Spleen (tissue), 11 donors: ENCODE results near the gene ZNF609. TPM values are rescaled to one million over a fixed set of nuclear protein-coding genes. Genes with fewer than 3 reads are reported as not detected.
"Not testable (repeated sequence)": the region's sequence is repeated elsewhere in the genome, so short reads cannot be mapped to it uniquely, and the experiment has no call there.

ENCODE experiments used
- DNase-seq: peaks from one replicate; pipeline ENCODE4 v3.0.0-alpha.2; 2020
- H3K27ac ChIP-seq, 8 donors: fragments of 200-600 bp; sonication (generic) in 7 of 8; 1 replicate in 4 of 8; 2 replicates in 4 of 8; pipeline versions ENCODE4 v1.5.0 to v1.8.0; 2016 to 2021; ENCODE audit warnings: inconsistent platforms in 4 of 8, mild to moderate bottlenecking in 4 of 8, moderate library complexity in 1 of 8
- H3K27me3 ChIP-seq, 7 donors: fragments of 200-600 bp; sonication (generic) in 6 of 7; replicated peaks in 1 of 7; 1 replicate in 4 of 7; 2 replicates in 3 of 7; pipeline versions ENCODE4 v1.5.0 to v1.8.0; 2016 to 2021; ENCODE audit warnings: inconsistent platforms in 3 of 7, mild to moderate bottlenecking in 1 of 7
- H3K36me3 ChIP-seq, 6 donors: fragments of 200-600 bp; sonication (generic) in 5 of 6; 1 replicate in 4 of 6; 2 replicates in 2 of 6; pipeline versions ENCODE4 v1.5.0 to v1.8.0; 2016 to 2021; ENCODE audit warnings: inconsistent platforms in 2 of 6
- H3K4me1 ChIP-seq, 6 donors: fragments of 200-600 bp; sonication (generic) in 5 of 6; 1 replicate in 3 of 6; 2 replicates in 3 of 6; pipeline versions ENCODE4 v1.5.0 to v1.8.0; 2016 to 2021; ENCODE audit warnings: inconsistent platforms in 3 of 6
- H3K4me3 ChIP-seq, 8 donors: fragments of 200-600 bp; sonication (generic) in 7 of 8; 1 replicate in 4 of 8; 2 replicates in 4 of 8; pipeline versions ENCODE4 v1.5.0 to v1.8.0; 2016 to 2021; ENCODE audit warnings: inconsistent platforms in 4 of 8, mild to moderate bottlenecking in 4 of 8, moderate library complexity in 2 of 8
- H3K9me3 ChIP-seq, 8 donors: fragments of 200-600 bp; sonication (generic) in 7 of 8; 1 replicate in 4 of 8; 2 replicates in 4 of 8; pipeline versions ENCODE4 v1.5.0 to v1.8.0; 2016 to 2021; ENCODE audit warnings: inconsistent platforms in 4 of 8
- POLR2A ChIP-seq, 3 donors: fragments of 450-650 bp; IDR thresholded peaks; one replicate each; pipeline ENCODE4 v1.5.1; 2017; ENCODE audit warnings: antibody characterized with exemption in 3 of 3, mild to moderate bottlenecking in 1 of 3
- POLR2AphosphoS5 ChIP-seq, 3 donors: sonication (generic); formaldehyde crosslinking; IDR thresholded peaks; one replicate each; pipeline ENCODE4 v1.5.1; 2017; ENCODE audit warnings: antibody characterized with exemption in 3 of 3
- WGBS, 5 donors: extraction: QIAGEN DNeasy Blood & Tissue Kit in 3 of 5; methylation state at CpG; one replicate each; pipeline versions ENCODE4 v1.1.5 to v1.1.7; 2013 to 2018; 5-methylcytosine and 5-hydroxymethylcytosine counted together
- intact Hi-C: fragments of 100-400 bp; cut with DNase I; formaldehyde crosslinking; loops from one replicate; pipeline ENCODE4 v1.15.0; 2023; ENCODE audit warnings: low total_unique reads
- polyA plus RNA-seq, 3 donors: library from polyadenylated mRNA; stranded (reverse); fragments of 200-250 nt; gene quantifications; one replicate each; pipeline ENCODE4 v1.2.1, GENCODE V29; 2013
- total RNA-seq, 7 donors: library from RNA; depleted of rRNA in 3 of 7; stranded (reverse); fragments of >200 nt in 3 of 7; fragmentation: NEBNext Ultra II Directional in 4 of 7; extraction: Animal tissue kit (Norgen Biotek cat#: 25700) in 4 of 7; gene quantifications; one replicate each; pipeline versions ENCODE4 v1.1.0 to v1.2.1, GENCODE V29; 2016 to 2021
- TF ChIP-seq, protein P1 (sequence below), 11 experiments: fragments of 200-600 bp in 7 of 11; fragments of 450-650 bp in 4 of 11; sonication (generic) in 4 of 11; IDR thresholded peaks in 8 of 11; conservative IDR thresholded peaks in 3 of 11; 1 replicate in 7 of 11; 2 replicates in 4 of 11; pipeline versions ENCODE4 v1.4.0 to v1.8.0; 2016 to 2021; ENCODE audit warnings: antibody characterized with exemption in 11 of 11, inconsistent platforms in 4 of 11, mild to moderate bottlenecking in 1 of 11
- donor health status: healthy with polysubstance abuse.
- donor health status: DM: no; HTN: no; CAD: no; lungs with moderate emphysema.
- donor health status: DM: no; HTN: no; CAD: no.
- donor health status: Bipolar disorder and iron deficiency.
- donor health status: healthy.
- donor health status: DM: no; HTN: no; CAD: no.
- donor health status: DM: yes; HTN: yes; CAD: no.

The ZNF609 gene
- total and polyA plus RNA-seq, 10 donors: 2.4 to 55.7 (median 38.8) TPM

DNA sequence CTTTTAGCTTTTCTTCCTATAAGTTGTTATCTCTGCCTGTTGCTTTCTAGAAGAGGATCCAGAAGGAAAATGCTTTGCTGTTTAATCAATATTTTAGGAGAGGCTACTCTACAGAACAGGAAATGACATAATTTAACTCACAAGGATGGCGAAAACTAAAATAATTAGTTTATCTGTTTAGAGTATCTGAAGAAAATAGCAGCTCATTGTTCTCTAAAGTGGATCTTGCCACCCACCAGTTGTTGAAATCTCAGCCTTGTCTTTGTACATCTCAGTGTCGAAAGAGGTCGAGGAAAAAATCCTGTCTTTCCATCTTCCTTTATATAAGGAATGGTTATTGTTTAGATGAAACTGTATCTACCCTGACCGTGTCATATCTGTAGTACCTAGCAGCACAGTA lies 126.6 kb downstream of the ZNF609 start:
- no peaks in the 10 kb centered on the region for H3K9me3 ChIP-seq
- DNase-seq: no peak
- H3K27me3 ChIP-seq: no peaks in the 10 kb centered on the region
- intact Hi-C loops: no loop called here
- no peak overlapping the region for H3K27ac ChIP-seq
- peaks cover 1 to 68% (median 36%) of the 10 kb centered on the region in 6 donors for H3K4me1 ChIP-seq
- H3K4me3 ChIP-seq: no peak overlapping the region
- TF ChIP-seq POLR2A (IDR thresholded peaks at IDR 0.05): no peak
- no peak for TF ChIP-seq POLR2AphosphoS5 (IDR thresholded peaks at IDR 0.05)
- TF ChIP-seq, protein P1, sequence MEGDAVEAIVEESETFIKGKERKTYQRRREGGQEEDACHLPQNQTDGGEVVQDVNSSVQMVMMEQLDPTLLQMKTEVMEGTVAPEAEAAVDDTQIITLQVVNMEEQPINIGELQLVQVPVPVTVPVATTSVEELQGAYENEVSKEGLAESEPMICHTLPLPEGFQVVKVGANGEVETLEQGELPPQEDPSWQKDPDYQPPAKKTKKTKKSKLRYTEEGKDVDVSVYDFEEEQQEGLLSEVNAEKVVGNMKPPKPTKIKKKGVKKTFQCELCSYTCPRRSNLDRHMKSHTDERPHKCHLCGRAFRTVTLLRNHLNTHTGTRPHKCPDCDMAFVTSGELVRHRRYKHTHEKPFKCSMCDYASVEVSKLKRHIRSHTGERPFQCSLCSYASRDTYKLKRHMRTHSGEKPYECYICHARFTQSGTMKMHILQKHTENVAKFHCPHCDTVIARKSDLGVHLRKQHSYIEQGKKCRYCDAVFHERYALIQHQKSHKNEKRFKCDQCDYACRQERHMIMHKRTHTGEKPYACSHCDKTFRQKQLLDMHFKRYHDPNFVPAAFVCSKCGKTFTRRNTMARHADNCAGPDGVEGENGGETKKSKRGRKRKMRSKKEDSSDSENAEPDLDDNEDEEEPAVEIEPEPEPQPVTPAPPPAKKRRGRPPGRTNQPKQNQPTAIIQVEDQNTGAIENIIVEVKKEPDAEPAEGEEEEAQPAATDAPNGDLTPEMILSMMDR (IDR thresholded peaks at IDR 0.05 in 8 of 11, conservative IDR thresholded peaks at IDR 0.05 in 3 of 11): no peak
- no peaks in the 10 kb centered on the region for H3K36me3 ChIP-seq
- WGBS, 5 donors: 72 to 85% (median 78%) methylated on average over 4 of the region's 4 CpGs

DNA sequence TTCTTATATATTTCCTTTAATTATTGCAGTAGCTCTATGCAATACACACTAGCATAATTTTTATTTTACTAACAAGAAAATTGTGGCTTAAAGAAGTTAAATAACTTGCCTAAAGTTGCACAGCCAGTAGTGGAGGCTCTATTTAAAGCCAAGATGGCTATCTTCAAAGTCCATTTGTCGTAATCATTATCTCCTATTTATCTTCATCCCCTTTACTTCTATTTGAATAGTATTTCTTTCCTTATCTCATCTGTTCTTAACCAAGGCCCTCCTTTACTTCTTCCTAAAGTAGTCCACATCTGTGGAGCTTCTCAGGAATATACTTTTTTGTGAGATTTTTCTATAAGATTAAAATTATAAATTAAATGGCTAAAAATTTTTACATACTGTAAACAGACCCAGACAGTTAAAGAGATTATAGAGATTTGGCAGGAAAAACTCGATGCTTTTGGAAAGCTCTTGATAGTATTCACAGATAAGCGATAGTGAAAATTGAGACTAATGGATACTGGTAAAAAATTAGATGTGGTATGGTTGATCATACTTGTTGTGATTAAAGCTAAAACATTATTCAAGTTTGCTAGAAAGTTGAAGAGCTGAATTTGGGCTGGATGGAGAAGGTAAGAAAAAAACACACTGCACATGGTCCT lies 129.2 kb downstream of the ZNF609 start:
- Histone ChIP-seq H3K36me3 (no peaks in the 10 kb centered on the region), H3K9me3 (no peaks in the 10 kb centered on the region), H3K27me3 (no peaks in the 10 kb centered on the region), H3K27ac (no peak overlapping the region), H3K4me1 (peaks cover 0 to 45% (median 27%) of the 10 kb centered on the region in 6 donors), H3K4me3 (no peak overlapping the region)
- no peak for DNase-seq
- WGBS, 5 donors: 68 to 72% (median 69%) methylated on average over 3 of the region's 3 CpGs
- intact Hi-C loops: no loop called here
- no peak for TF ChIP-seq POLR2A (IDR thresholded peaks at IDR 0.05)
- no peak for TF ChIP-seq POLR2AphosphoS5 (IDR thresholded peaks at IDR 0.05)
- TF ChIP-seq, protein P1 (IDR thresholded peaks at IDR 0.05 in 8 of 11, conservative IDR thresholded peaks at IDR 0.05 in 3 of 11): no peak

DNA sequence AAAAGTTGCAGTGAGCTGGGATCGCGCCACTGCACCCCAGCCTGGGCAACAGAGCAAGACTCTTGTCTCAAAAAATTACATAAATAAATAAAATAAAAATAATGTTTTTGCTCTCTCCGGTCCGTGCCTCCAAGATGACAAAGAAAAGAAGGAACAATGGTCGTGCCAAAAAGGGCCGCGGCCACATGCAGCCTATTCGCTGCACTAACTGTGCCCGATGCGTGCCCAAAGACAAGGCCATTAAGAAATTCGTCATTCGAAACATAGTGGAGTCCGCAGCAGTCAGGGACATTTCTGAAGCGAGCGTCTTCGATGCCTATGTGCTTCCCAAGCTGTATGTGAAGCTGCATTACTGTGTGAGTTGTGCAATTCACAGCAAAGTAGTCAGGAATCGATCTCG lies 132.5 kb downstream of the ZNF609 start:
- intact Hi-C loops, DNase-seq, H3K4me3 ChIP-seq, H3K27me3 ChIP-seq, H3K36me3 ChIP-seq, H3K9me3 ChIP-seq, H3K27ac ChIP-seq: not testable (repeated sequence)
- H3K4me1 ChIP-seq: peaks cover 13 to 49% (median 32%) of the 10 kb centered on the region in 6 donors
- WGBS, 5 donors: 96 to 99% (median 96%) methylated on average over 18 of the region's 18 CpGs

DNA sequence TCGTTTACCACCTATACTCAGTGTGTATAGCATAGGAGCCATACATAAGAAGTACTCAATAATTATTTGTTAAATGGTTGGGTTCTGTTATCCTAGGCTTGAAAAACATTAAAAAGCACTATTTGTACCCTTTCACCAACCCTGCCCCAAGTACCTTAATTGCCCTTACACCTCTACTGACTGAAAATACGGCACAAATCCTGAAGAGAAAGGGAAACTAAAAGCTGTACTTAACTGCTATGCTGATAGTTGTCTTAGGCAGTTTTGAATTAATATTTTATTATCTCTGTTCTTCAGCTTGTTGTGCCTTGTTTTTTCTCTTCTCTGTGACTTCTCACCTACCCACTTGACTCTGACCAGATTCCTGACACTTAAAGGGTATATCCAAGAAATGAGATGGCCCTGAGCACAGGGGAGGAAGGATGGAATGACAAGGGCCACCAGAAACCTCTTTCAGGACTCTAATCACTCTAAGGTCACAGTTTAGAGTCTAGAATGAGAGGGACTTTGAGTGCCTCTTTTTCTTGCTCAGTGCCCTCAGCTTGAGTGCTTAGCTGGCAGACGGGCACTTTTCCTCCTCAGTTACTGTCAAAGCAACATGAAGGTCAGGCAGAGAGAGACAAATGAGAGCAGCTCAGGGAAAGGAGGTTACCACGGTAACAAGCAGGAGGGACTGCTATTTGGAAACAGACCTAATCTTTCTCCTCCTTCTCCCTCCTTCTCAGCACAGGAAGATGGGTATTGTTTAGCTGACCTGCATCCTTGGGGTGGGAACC lies 136.5 kb downstream of the ZNF609 start:
- DNase-seq: no peak
- Histone ChIP-seq H3K9me3 (no peaks in the 10 kb centered on the region), H3K4me3 (peak overlapping the region in 3 of 8 donors; percentile 3 to 40 (median 6)), H3K36me3 (no peaks in the 10 kb centered on the region), H3K27ac (peak overlapping the region in 7 of 8 donors; percentile 65 to 78 (median 73)), H3K4me1 (peaks cover 17 to 67% (median 41%) of the 10 kb centered on the region in 6 donors), H3K27me3 (no peaks in the 10 kb centered on the region)
- WGBS, 5 donors: 25 to 31% (median 29%) methylated on average over 4 of the region's 4 CpGs
- intact Hi-C loops: no loop called here
- TF ChIP-seq, protein P1 (IDR thresholded peaks at IDR 0.05 in 8 of 11, conservative IDR thresholded peaks at IDR 0.05 in 3 of 11): no peak
- TF ChIP-seq POLR2AphosphoS5 (IDR thresholded peaks at IDR 0.05): peak in 1 of 3 donors; percentile 40
